D721Med (cell line): ENCODE measurements around the gene CSTB.

Source experiments
- DNase-seq: peaks from one replicate; pipeline ENCODE4 v3.0.0; 2011; ENCODE audit warnings: low spot score; ENCODE audit not compliant: insufficient read length
- FAIRE-seq: peaks from 2 replicates; lab custom pipeline; 2011; peaks lifted over from hg19 to GRCh38; lab: Jason Lieb, UNC
- TF ChIP-seq, protein P1 (sequence below): IDR thresholded peaks from 2 replicates; pipeline ENCODE4 v1.5.1; 2012; ENCODE audit warnings: mild to moderate bottlenecking, control low read depth; ENCODE audit not compliant: insufficient read depth; ENCODE audit errors: missing control alignments

CSTB gene

DNA sequence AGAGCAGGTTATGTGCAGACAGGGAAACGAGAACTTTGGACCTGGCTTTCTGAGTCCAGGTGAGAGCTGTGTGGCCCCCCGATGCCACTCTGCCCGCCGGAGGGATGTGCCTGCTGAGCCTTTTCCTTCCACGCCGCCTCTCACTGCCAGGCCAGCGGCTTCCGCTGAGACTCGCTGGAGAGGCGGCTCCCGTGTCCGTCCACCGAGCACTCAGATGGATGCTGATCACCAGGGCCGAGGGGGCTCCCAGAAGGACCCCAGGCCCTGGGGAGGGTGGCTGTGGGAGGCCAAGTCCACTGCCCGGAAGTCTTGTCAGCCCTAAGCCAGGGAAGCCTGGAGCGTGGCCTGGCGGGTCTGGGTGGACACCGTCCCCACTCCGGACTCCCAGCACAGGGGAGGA is 16.5 kb downstream of the CSTB start:
- no peak for DNase-seq
- FAIRE-seq = no peak
- TF ChIP-seq, protein P1, sequence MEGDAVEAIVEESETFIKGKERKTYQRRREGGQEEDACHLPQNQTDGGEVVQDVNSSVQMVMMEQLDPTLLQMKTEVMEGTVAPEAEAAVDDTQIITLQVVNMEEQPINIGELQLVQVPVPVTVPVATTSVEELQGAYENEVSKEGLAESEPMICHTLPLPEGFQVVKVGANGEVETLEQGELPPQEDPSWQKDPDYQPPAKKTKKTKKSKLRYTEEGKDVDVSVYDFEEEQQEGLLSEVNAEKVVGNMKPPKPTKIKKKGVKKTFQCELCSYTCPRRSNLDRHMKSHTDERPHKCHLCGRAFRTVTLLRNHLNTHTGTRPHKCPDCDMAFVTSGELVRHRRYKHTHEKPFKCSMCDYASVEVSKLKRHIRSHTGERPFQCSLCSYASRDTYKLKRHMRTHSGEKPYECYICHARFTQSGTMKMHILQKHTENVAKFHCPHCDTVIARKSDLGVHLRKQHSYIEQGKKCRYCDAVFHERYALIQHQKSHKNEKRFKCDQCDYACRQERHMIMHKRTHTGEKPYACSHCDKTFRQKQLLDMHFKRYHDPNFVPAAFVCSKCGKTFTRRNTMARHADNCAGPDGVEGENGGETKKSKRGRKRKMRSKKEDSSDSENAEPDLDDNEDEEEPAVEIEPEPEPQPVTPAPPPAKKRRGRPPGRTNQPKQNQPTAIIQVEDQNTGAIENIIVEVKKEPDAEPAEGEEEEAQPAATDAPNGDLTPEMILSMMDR = no peak

DNA sequence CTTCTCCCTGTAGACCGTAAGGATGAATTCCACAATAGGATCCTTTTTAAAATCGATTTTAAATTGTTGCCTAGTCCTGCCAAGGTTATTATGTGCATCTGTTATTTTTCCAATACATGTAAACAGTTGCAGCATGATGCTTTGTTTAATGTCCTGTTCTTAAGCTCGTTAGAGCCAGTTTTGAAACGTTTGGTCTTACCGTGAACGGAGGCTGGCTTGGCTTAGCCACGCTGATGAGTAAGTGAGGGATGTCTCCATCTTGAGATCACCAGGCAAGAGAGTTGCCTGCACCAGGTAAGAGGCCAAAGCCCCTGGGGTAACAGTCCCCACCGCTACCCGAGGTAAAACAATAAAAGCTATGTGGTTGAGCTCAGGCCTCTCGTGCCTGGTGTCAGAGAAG is 17.3 kb downstream of the CSTB start:
- FAIRE-seq = no peak
- TF ChIP-seq, protein P1 = no peak
- DNase-seq = no peak

DNA sequence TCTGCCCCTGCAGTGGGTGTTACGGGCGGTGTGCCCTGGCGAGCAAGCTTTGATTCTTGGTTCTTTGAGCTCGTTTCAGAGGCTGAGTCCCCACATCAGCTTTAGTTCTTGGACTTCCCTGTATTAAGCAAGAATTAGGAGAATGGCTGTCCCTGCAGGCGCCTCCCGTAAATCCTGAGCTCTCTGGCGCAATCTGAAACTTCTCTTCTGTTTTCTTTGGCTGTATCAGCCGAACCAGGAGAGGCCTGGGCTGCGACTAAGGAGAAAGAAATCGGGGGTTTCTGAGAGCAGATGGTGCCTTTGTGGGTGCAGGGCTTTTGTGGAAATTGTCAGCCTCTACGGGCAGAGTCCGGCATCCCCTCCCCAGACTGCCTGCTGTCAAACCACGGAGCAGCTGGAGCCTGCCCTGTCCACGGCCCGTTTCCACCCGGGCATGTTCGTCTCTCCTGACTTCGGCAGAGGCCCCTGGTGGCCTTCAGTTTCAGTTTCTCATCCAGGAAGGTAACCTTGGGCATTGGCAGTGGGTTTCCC is 17.9 kb downstream of the CSTB start:
- TF ChIP-seq, protein P1 = no peak
- no peak for DNase-seq
- no peak for FAIRE-seq

DNA sequence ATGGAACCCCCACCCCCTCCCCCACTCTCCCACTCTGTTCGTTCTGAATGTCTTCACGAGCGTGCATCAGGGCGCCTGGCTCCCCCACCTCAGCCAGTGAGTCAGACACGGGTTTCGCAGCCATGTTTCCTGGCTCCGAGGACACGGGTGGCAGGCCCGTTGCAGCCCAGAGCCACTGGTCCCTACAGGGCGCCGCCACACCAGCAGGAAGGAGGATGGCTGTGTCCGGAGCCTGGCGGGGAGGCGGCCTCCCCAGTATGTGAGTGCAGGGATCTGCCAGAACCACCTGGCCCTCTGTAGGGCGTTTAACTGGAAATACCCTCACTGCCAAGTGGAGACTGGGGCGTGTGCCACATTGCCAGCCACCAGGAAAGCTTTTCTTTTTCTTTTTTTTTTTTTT is 18.5 kb downstream of the CSTB start:
- TF ChIP-seq, protein P1 = no peak
- no peak for FAIRE-seq
- DNase-seq = no peak

DNA sequence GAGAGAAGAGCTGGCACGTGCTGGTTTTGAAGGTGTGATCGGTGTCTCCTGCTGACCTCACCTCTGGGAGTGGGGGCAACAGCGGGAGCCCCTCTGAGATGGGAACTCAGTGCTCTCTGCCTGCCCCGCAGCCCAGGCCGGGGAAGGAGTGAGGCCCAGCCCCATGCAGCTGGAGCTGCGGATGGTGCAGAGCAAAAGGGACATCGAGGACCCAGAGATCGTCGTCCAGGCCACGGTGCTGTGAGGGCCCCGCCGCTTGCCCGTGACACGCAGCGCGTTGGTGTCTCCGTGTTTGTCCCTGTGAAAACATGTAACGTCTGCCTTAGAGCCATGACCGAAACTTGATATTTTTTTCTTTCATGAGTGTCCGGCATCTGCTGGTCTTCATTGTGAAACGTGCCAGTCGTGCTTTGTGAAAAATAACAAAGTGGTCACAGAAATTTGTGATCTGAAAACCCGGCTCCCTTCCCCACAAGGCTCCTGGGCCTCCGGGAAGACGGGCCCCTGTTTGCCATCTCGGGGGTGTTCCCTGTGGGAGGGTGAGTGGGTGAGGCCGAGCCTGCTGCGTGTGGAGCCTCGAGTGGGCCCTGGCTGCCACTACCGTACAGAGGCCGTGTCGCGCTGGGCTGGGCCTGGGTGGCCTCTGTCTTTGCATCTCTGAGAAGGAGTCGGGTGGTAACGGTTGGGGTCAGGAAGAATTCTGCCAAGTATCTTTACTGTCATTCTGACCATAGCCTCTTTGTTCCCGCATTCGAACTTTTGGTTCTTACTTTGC is 20.1 kb downstream of the CSTB start:
- DNase-seq (no peak), FAIRE-seq (no peak)
- TF ChIP-seq, protein P1 = no peak

DNA sequence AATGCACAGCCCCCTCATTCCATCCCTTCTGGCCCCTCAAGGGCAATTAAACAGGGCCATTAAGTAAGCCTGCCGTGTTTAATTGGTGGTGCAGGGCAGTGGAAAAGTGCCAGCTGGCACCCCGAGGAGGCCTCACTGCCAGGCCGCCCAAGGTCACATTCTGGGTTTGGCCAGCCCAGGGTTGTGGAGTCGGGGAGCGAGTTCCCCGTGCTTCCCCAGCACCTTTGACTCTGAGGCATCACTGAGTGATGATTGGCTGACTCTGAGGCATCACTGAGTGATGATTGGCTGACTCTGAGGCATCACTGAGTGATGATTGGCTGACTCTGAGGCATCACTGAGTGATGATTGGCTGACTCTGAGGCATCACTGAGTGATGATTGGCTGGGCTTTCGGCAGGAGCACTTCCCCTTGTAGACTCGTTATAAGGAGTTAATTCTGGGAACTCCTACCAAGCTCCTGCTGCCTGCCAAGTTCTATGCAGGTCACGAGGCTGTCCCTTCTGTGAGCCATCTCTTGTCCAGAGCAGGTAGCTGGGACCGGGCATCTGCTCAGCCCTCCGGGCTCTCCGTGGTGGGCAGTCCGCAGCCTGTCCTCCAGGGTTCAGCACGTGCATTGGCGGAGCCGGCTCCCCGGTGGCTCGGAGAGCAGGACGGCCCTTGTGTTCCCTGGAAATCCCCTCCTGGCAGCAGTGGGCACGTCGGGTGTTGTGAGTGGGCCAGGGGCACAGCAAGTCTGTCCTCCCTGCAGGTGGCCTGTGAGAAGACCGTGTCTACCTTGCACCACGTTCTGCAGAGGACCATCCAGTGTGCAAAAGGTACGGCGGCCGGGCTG is 20.9 kb downstream of the CSTB start:
- TF ChIP-seq, protein P1 = no peak
- no peak for DNase-seq
- FAIRE-seq = no peak
